Fibroblast of lung (primary cell): ENCODE data around the gene ERGIC1. TPM values are rescaled to one million over a fixed set of nuclear protein-coding genes. Genes with fewer than 3 reads are reported as not detected.

Experiments used
- DNase-seq, 2 donors: peaks; one replicate each; pipeline versions ENCODE4 v3.0.0 to v3.0.0-alpha.2; 2010; ENCODE audit warnings: low read depth in 2 of 2
- H2AFZ ChIP-seq: 2 replicates; pipeline ENCODE4 v1.5.1; 2012; ENCODE audit warnings: low read length, control low read depth, inconsistent platforms
- H3K27ac ChIP-seq: 2 replicates; pipeline ENCODE4 v1.5.1; 2011; ENCODE audit warnings: low read length, control low read depth; ENCODE audit not compliant: insufficient read depth
- H3K27me3 ChIP-seq: 2 replicates; pipeline ENCODE4 v1.5.1; 2011; ENCODE audit warnings: mild to moderate bottlenecking, low read length; ENCODE audit not compliant: control insufficient read depth, insufficient read depth
- H3K36me3 ChIP-seq: 2 replicates; pipeline ENCODE4 v1.5.1; 2011; ENCODE audit warnings: low read length; ENCODE audit not compliant: control insufficient read depth, insufficient read depth
- H3K4me1 ChIP-seq: 2 replicates; pipeline ENCODE4 v1.5.1; 2011; ENCODE audit warnings: low read length; ENCODE audit not compliant: control insufficient read depth, insufficient read depth; ENCODE audit errors: extremely low read depth
- H3K4me2 ChIP-seq: 2 replicates; pipeline ENCODE4 v1.5.1; 2011; ENCODE audit warnings: low read length, control low read depth; ENCODE audit not compliant: insufficient read depth; ENCODE audit errors: extremely low read depth
- H3K4me3 ChIP-seq, 4 experiments: fragments of 200-600 bp in 1 of 4; sonication (generic) in 1 of 4; replicated peaks in 1 of 4; 2 replicates each; pipeline ENCODE4 v1.5.1; 2011 to 2016; ENCODE audit warnings: low read length in 4 of 4, low read depth in 3 of 4, mild to moderate bottlenecking in 3 of 4, control low read depth in 2 of 4, inconsistent platforms in 1 of 4, mixed read lengths in 1 of 4; ENCODE audit not compliant: insufficient read depth in 1 of 4; ENCODE audit errors: control extremely low read depth in 1 of 4
- H3K79me2 ChIP-seq: 2 replicates; pipeline ENCODE4 v1.5.1; 2012; ENCODE audit warnings: mild to moderate bottlenecking, low read length, inconsistent platforms; ENCODE audit not compliant: control insufficient read depth, insufficient read depth
- H3K9ac ChIP-seq: 2 replicates; pipeline ENCODE4 v1.5.1; 2011; ENCODE audit warnings: mild to moderate bottlenecking, low read length, control low read depth; ENCODE audit not compliant: insufficient read depth
- H3K9me3 ChIP-seq: 2 replicates; pipeline ENCODE4 v1.5.1; 2012; ENCODE audit warnings: low read depth, low read length; ENCODE audit not compliant: control insufficient read depth, insufficient read depth
- H4K20me1 ChIP-seq: 2 replicates; pipeline ENCODE4 v1.5.1; 2011; ENCODE audit warnings: low read length; ENCODE audit not compliant: control insufficient read depth, insufficient read depth; ENCODE audit errors: extremely low read depth
- EZH2 ChIP-seq: IDR thresholded peaks from 2 replicates; pipeline ENCODE4 v1.5.1; 2012; ENCODE audit warnings: low read length, control low read depth, mild to moderate bottlenecking; ENCODE audit errors: missing control alignments
- polyA plus RNA-seq, 2 donors: library from polyadenylated mRNA; depleted of rRNA in 1 of 2; stranded (reverse) in 1 of 2; unstranded in 1 of 2; fragments of >200 nt; gene quantifications; 2 replicates each; pipeline ENCODE4 v1.2.1, GENCODE V29; 2011 to 2012; ENCODE audit warnings: missing spikeins in 1 of 2
- total RNA-seq: library from RNA; depleted of rRNA; stranded (reverse); fragments of >200 nt; gene quantifications from 2 replicates; pipeline ENCODE4 v1.2.1, GENCODE V29; 2014
- TF ChIP-seq, protein P1 (sequence below), 2 donors: IDR thresholded peaks in 1 of 2; conservative IDR thresholded peaks in 1 of 2; 1 replicate in 1 of 2; 2 replicates in 1 of 2; pipeline ENCODE4 v1.5.1; 2011 to 2012; ENCODE audit warnings: low read length in 2 of 2, control low read depth in 1 of 2, inconsistent platforms in 1 of 2, low read depth in 1 of 2, mild to moderate bottlenecking in 1 of 2

ERGIC1 gene
- total and polyA plus RNA-seq, 2 donors (not counting 1 experiment from before 2014, with no cell fraction given) = 113 to 171 TPM

DNA sequence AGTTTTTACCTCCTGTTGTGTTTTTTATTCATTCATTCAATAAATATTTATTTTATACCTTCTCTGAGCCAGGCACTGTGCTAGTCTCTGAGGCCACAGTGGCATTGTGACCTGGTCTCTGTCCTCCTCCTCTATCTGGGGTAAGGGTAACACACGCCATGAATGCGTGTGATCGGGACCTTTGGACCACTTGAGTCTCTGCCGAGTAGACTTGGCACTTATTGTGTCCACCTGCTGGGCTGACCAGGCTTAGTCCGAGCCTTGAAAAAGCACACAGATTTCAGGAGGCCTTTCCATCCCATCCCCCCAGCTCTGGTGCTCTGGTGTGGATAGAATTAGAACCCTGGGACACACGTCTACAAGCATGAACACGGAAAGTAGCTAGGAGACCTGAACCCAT, 58.7 kb downstream of the ERGIC1 start:
- H3K4me1 ChIP-seq = peaks cover 17% of the 10 kb centered on the region
- H2AFZ ChIP-seq = no peak overlapping the region
- no peak overlapping the region for H3K9ac ChIP-seq
- TF ChIP-seq, protein P1, sequence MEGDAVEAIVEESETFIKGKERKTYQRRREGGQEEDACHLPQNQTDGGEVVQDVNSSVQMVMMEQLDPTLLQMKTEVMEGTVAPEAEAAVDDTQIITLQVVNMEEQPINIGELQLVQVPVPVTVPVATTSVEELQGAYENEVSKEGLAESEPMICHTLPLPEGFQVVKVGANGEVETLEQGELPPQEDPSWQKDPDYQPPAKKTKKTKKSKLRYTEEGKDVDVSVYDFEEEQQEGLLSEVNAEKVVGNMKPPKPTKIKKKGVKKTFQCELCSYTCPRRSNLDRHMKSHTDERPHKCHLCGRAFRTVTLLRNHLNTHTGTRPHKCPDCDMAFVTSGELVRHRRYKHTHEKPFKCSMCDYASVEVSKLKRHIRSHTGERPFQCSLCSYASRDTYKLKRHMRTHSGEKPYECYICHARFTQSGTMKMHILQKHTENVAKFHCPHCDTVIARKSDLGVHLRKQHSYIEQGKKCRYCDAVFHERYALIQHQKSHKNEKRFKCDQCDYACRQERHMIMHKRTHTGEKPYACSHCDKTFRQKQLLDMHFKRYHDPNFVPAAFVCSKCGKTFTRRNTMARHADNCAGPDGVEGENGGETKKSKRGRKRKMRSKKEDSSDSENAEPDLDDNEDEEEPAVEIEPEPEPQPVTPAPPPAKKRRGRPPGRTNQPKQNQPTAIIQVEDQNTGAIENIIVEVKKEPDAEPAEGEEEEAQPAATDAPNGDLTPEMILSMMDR (conservative IDR thresholded peaks at IDR 0.05 in 1 of 2, IDR thresholded peaks at IDR 0.05 in 1 of 2; ENCODE audit: low read depth in 1 of 2, low read length in 2 of 2) = no peak
- no peak for TF ChIP-seq EZH2
- H3K79me2 ChIP-seq = peaks cover 3% of the 10 kb centered on the region
- no peak overlapping the region for H3K4me2 ChIP-seq
- peak overlapping the region; percentile 59 for H3K27ac ChIP-seq
- H3K9me3 ChIP-seq = no peaks in the 10 kb centered on the region
- no peaks in the 10 kb centered on the region for H3K27me3 ChIP-seq
- H4K20me1 ChIP-seq = no peaks in the 10 kb centered on the region
- H3K4me3 ChIP-seq = no peak overlapping the region
- DNase-seq = no peak
- peaks cover 2% of the 10 kb centered on the region for H3K36me3 ChIP-seq

DNA sequence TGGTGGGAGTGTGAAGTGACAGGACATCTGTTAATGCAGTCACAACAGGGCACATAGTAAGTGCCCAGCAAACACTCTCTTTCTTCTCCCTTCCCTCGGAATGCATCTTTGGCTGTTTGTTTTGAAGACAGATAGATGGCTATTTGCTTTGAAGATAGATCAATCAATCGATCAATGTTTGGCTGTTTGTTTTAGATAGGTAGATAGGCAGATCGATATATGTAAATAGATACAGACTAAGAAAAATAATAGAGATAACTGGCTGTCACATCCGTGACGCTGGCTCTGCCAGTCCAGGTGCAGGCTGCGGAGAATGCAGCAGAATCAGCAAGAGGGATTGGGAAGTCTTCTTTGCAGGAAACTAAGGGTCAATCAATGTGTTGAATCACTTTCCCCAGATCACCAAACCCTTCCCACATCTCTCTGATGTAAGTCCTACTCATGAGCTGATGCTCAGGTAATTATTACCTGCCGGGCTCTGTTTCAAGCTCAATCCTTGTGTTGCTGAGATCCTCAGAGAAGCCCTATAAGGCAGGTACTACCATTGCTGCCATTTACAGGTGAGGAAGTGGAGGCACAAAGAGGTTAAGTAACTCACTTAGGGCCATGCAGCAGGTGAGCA, 60.8 kb downstream of the ERGIC1 start:
- Histone ChIP-seq H3K9me3 (no peaks in the 10 kb centered on the region), H3K4me2 (no peak overlapping the region), H3K36me3 (peaks cover 5% of the 10 kb centered on the region), H3K27me3 (no peaks in the 10 kb centered on the region), H3K27ac (peak overlapping the region; percentile 35), H4K20me1 (no peaks in the 10 kb centered on the region), H3K4me1 (peaks cover 27% of the 10 kb centered on the region), H3K9ac (no peak overlapping the region), H2AFZ (no peak overlapping the region), H3K79me2 (peaks cover 4% of the 10 kb centered on the region), H3K4me3 (no peak overlapping the region)
- TF ChIP-seq, protein P1 (conservative IDR thresholded peaks at IDR 0.05 in 1 of 2, IDR thresholded peaks at IDR 0.05 in 1 of 2; ENCODE audit: low read depth in 1 of 2, low read length in 2 of 2) = no peak
- no peak for TF ChIP-seq EZH2
- DNase-seq = no peak

DNA sequence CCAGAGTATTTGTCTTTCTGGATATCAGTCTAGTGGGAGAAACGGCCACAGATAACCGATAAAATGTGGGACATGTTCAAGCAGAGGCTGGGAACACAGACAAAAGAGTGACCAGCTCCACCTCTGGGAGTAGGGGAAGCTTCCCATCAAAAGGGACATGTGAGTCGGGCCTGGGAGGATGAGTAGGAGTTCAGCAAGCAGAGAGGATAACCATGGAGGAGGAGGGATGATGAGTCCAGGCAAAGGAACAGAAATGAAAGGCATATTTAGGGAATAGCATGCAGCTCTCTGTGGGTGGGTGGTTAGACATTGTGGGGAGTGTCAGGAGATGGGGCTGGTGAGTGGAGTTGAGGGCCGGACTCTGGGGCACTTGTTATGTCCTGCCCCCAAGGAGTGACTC, 61.5 kb downstream of the ERGIC1 start:
- Histone ChIP-seq H3K9me3 (no peaks in the 10 kb centered on the region), H3K4me3 (no peak overlapping the region), H3K9ac (no peak overlapping the region), H4K20me1 (no peaks in the 10 kb centered on the region), H2AFZ (no peak overlapping the region), H3K79me2 (peaks cover 4% of the 10 kb centered on the region), H3K27me3 (no peaks in the 10 kb centered on the region), H3K4me1 (peaks cover 27% of the 10 kb centered on the region), H3K27ac (peak overlapping the region; percentile 98), H3K36me3 (peaks cover 8% of the 10 kb centered on the region), H3K4me2 (no peak overlapping the region)
- TF ChIP-seq EZH2 = no peak
- TF ChIP-seq, protein P1 (conservative IDR thresholded peaks at IDR 0.05 in 1 of 2, IDR thresholded peaks at IDR 0.05 in 1 of 2; ENCODE audit: low read depth in 1 of 2, low read length in 2 of 2) = no peak
- no peak for DNase-seq
